ENCODE measurements around the gene PLCB4.

DNA sequence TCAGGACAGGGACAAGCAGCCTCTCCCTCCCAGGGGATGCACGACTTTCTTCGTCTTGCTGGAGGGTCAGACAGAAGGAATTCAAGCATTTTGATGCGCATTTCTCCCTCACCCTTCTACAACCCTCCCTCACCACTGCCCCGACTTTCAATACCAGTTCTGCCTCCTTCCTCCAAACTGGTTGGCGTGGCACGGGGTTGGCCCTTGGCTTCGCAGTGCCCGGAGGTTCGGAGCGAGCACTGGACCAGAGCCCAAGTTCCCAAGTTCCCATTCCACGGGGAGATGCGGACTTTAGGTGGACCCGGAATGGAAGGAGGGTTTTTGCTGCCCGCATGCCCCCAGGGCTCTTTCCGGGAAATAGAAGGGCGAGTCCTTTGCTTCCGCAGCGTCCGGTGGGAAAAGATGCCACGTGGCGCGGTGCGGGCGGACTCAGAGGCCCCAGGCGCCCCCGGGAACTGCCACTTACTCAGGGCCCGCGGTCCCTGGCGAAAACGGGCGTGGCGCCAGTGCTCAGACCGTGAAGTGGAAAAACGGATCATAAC, 437.5 kb downstream of the PLCB4 start:
- no peak for TF ChIP-seq POLR2AphosphoS5 (IDR thresholded peaks at IDR 0.05)
- TF ChIP-seq, protein P1, sequence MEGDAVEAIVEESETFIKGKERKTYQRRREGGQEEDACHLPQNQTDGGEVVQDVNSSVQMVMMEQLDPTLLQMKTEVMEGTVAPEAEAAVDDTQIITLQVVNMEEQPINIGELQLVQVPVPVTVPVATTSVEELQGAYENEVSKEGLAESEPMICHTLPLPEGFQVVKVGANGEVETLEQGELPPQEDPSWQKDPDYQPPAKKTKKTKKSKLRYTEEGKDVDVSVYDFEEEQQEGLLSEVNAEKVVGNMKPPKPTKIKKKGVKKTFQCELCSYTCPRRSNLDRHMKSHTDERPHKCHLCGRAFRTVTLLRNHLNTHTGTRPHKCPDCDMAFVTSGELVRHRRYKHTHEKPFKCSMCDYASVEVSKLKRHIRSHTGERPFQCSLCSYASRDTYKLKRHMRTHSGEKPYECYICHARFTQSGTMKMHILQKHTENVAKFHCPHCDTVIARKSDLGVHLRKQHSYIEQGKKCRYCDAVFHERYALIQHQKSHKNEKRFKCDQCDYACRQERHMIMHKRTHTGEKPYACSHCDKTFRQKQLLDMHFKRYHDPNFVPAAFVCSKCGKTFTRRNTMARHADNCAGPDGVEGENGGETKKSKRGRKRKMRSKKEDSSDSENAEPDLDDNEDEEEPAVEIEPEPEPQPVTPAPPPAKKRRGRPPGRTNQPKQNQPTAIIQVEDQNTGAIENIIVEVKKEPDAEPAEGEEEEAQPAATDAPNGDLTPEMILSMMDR (IDR thresholded peaks at IDR 0.05), result no peak
- no peak for TF ChIP-seq POLR2A (IDR thresholded peaks at IDR 0.05; ENCODE audit: low read depth)
